Glutamatergic neuron (in vitro differentiated cells): ENCODE measurements around the gene SCUBE1. TPM values are rescaled to one million over a fixed set of nuclear protein-coding genes. Genes with fewer than 3 reads are reported as not detected.
A peak's percentile ranks its signal among the peaks of the same experiment; 100 is the strongest.

Source experiments
- DNase-seq: peaks from one replicate; pipeline ENCODE4 v3.0.0; 2022
- H3K27ac Mint-ChIP-seq: one replicate; pipeline ENCODE4 v1.8.0; 2020; ENCODE audit warnings: mild to moderate bottlenecking, mixed read lengths, inconsistent platforms; ENCODE audit not compliant: unreplicated experiment
- H3K27me3 Mint-ChIP-seq: one replicate; pipeline ENCODE4 v1.8.0; 2020; ENCODE audit warnings: mild to moderate bottlenecking, moderate library complexity, mixed read lengths, inconsistent platforms; ENCODE audit not compliant: unreplicated experiment
- H3K36me3 Mint-ChIP-seq: one replicate; pipeline ENCODE4 v1.8.0; 2020; ENCODE audit warnings: mild to moderate bottlenecking, mixed read lengths, inconsistent platforms; ENCODE audit not compliant: unreplicated experiment
- H3K4me1 Mint-ChIP-seq: one replicate; pipeline ENCODE4 v1.8.0; 2020; ENCODE audit warnings: mild to moderate bottlenecking, low read depth, mixed read lengths, inconsistent platforms; ENCODE audit not compliant: unreplicated experiment
- H3K4me3 Mint-ChIP-seq: one replicate; pipeline ENCODE4 v1.8.0; 2020; ENCODE audit warnings: mild to moderate bottlenecking, mixed read lengths, inconsistent platforms; ENCODE audit not compliant: unreplicated experiment
- H3K9me3 Mint-ChIP-seq: one replicate; pipeline ENCODE4 v1.8.0; 2020; ENCODE audit warnings: mild to moderate bottlenecking, moderate library complexity, mixed read lengths, inconsistent platforms; ENCODE audit not compliant: unreplicated experiment
- total RNA-seq: library from RNA; stranded (reverse); fragmentation: NEBNext Ultra II Directional; extraction: Animal tissue kit (Norgen Biotek cat#: 25700); gene quantifications from one replicate; pipeline ENCODE4 v1.2.1, GENCODE V29; 2021; ENCODE audit not compliant: unreplicated experiment
- TF ChIP-seq, protein P1 (sequence below): fragments of 200-600 bp; sonication (generic); IDR thresholded peaks from one replicate; pipeline ENCODE4 v1.5.0; 2021; ENCODE audit not compliant: partially characterized antibody, unreplicated experiment

The SCUBE1 gene
- total RNA-seq, 1 donor from 2014 or later, result 25.8 TPM

DNA sequence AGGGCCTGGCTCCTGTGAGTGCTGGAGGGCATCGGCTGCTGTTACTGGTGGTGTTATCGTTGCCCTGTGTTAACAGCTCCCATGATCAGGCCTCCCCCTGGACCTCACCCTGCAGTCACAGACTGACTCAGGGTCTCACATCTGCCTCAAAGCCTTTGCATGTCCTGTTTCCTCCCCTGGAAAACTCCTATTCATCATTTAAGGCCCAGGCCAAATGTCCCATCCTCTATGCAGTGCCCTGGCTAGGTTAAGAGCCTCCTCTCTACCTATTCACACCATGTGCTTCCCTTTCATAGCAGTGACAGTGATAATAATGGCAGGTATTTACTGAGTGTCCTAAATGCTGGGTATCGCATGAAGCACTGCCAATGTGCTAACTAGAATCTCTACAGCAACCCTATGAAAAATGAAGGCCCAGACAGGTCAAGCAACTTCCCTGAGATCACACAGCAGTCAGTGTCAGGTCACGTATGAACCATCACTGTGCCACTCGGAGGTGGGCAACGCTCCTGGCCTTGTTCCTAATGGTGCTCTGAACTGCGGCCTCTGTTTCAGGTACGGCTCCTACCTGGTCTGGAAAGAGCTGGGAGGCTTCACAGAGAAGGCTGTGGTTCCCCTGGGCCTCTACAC, 182.6 kb downstream of the SCUBE1 start:
- no peak for DNase-seq
- Mint-ChIP-seq H3K9me3 (peaks cover 3% of the 10 kb centered on the region), H3K27ac (no peak overlapping the region), H3K4me1 (peaks cover 4% of the 10 kb centered on the region), H3K4me3 (no peak overlapping the region), H3K27me3 (peaks cover 11% of the 10 kb centered on the region), H3K36me3 (no peaks in the 10 kb centered on the region)
- TF ChIP-seq, protein P1, sequence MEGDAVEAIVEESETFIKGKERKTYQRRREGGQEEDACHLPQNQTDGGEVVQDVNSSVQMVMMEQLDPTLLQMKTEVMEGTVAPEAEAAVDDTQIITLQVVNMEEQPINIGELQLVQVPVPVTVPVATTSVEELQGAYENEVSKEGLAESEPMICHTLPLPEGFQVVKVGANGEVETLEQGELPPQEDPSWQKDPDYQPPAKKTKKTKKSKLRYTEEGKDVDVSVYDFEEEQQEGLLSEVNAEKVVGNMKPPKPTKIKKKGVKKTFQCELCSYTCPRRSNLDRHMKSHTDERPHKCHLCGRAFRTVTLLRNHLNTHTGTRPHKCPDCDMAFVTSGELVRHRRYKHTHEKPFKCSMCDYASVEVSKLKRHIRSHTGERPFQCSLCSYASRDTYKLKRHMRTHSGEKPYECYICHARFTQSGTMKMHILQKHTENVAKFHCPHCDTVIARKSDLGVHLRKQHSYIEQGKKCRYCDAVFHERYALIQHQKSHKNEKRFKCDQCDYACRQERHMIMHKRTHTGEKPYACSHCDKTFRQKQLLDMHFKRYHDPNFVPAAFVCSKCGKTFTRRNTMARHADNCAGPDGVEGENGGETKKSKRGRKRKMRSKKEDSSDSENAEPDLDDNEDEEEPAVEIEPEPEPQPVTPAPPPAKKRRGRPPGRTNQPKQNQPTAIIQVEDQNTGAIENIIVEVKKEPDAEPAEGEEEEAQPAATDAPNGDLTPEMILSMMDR, result no peak

GRCh38 chr22:43159484-43160178, 183.5 kb downstream of the SCUBE1 start:
- Mint-ChIP-seq H3K9me3 (peaks cover 3% of the 10 kb centered on the region), H3K27me3 (peaks cover 9% of the 10 kb centered on the region), H3K36me3 (no peaks in the 10 kb centered on the region), H3K4me1 (peaks cover 4% of the 10 kb centered on the region), H3K4me3 (no peak overlapping the region), H3K27ac (no peak overlapping the region)
- TF ChIP-seq, protein P1, result peak; percentile 52
- DNase-seq, result peak; percentile 53

DNA sequence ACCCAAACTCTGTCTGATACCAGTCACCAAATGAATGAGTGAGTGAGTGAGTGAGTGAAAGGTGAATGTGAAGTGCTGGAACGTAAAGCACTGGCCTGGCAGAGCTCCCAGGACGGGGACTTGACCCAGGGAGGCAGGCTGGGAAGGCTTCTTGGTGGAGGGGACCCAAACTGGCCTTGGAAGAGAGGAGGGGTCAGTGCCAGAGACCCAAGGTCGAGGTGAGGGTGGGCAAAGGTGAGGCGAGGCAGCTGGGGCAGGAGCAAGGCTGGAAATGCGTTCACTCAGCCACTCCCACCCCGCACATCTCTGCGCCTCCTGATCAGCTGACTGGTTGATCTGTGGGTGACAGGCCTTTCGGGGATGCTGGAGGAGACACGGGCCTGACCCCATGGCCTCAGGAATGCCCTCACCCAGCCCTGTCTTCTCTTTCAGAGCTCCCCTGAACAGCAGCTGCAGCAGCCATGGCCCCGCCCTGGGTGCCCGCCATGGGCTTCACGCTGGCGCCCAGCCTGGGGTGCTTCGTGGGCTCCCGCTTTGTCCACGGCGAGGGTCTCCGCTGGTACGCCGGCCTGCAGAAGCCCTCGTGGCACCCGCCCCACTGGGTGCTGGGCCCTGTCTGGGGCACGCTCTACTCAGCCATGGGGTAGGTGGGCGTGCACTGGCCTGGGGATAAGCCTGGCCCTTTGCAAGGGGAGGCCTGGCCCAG, 184.2 kb downstream of the SCUBE1 start:
- peaks cover 3% of the 10 kb centered on the region for H3K9me3 Mint-ChIP-seq
- no peaks in the 10 kb centered on the region for H3K36me3 Mint-ChIP-seq
- DNase-seq, result no peak
- no peak overlapping the region for H3K4me3 Mint-ChIP-seq
- H3K4me1 Mint-ChIP-seq, result peaks cover 1% of the 10 kb centered on the region
- TF ChIP-seq, protein P1, result no peak
- no peak overlapping the region for H3K27ac Mint-ChIP-seq
- H3K27me3 Mint-ChIP-seq, result peaks cover 7% of the 10 kb centered on the region

DNA sequence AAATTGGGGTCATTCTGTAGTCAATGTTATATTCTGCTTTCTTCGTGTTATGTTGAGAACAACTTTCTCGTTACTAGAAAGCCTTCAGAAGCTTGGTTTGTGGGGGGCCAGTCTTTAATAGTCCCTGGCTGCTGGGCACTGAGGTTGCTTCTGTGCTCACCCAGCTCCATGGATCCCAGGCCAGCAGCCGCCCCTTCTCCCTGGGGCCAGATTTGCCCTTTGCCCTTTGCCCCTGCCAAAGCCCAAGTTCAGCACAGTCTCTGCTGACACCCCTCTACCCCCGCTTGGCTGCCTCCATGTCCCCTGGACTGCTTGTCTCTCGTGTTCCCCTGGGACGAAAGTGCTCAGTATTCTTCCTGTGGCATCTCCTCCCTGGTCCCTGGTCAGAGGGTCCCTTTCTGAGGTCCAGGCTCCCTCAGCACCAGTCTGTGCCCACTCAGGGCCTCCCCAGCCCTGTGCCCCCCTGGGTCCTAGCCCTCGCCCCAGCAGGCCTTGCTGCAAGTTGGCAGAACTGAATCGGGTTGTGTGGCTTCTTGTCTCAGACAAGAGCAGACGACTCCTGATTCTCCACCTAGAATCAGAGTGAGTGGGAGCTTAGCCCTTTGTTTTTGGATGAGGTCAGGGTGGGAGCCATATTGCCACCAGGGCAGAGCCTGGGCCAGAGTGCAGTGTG, 185.2 kb downstream of the SCUBE1 start:
- Mint-ChIP-seq H3K4me1 (peaks cover under 1% of the 10 kb centered on the region), H3K27me3 (peaks cover 5% of the 10 kb centered on the region), H3K4me3 (no peak overlapping the region), H3K36me3 (no peaks in the 10 kb centered on the region), H3K27ac (no peak overlapping the region), H3K9me3 (peaks cover 3% of the 10 kb centered on the region)
- DNase-seq, result no peak
- TF ChIP-seq, protein P1, result no peak
